Measurements from ENCODE around the gene VTI1A.

- TF ChIP-seq NANOG (IDR thresholded peaks at IDR 0.05; ENCODE audit: borderline replicate concordance): no peak
- TF ChIP-seq CTCF (conservative IDR thresholded peaks at IDR 0.05; ENCODE audit: low read depth in 2 of 2): no peak
- no peak for TF ChIP-seq EZH2phosphoT487 (IDR thresholded peaks at IDR 0.05; ENCODE audit: unreplicated experiment)
- no peak for TF ChIP-seq JUNB (IDR thresholded peaks at IDR 0.05; ENCODE audit: unreplicated experiment)
- no peak for TF ChIP-seq EZH2 (IDR thresholded peaks at IDR 0.05; ENCODE audit: low read depth, unreplicated experiment)
Observed at GRCh38 chr10:112465299-112465883, 18.4 kb downstream of the VTI1A start.
